Hepatocyte (in vitro differentiated cells): ENCODE data around the gene SPATA2.

ENCODE experiments used
- CTCF ChIP-seq: fragments of 200-600 bp; sonication (generic); IDR thresholded peaks from 2 replicates; pipeline ENCODE4 v1.5.1; 2016; ENCODE audit warnings: antibody characterized with exemption, mild to moderate bottlenecking; ENCODE audit not compliant: poor library complexity
- EZH2 ChIP-seq: fragments of 200-600 bp; sonication (generic); IDR thresholded peaks from 2 replicates; pipeline ENCODE4 v1.6.1; 2016; ENCODE audit warnings: antibody characterized with exemption, mild to moderate bottlenecking, borderline replicate concordance

- TF ChIP-seq CTCF (no peak), EZH2 (no peak)
Observed at GRCh38 chr20:49871391-49871948, 43.9 kb downstream of the SPATA2 start.
